ENCODE measurements around the gene SETX. TPM values are rescaled to one million over a fixed set of nuclear protein-coding genes. Genes with fewer than 3 reads are reported as not detected.

The SETX gene
- total RNA-seq, 1 donor from 2014 or later = 44.2 TPM

- no peak overlapping the region for H3K4me3 ChIP-seq (ENCODE audit: low read depth, low read length)
- H3K27me3 ChIP-seq (ENCODE audit: control insufficient read depth, insufficient read depth, low read length) = peaks cover 26% of the 10 kb centered on the region
- DNase-seq (ENCODE audit: low read depth) = no peak
- H3K36me3 ChIP-seq (ENCODE audit: control insufficient read depth, insufficient read depth, low read length) = no peaks in the 10 kb centered on the region
- TF ChIP-seq CTCF (IDR thresholded peaks at IDR 0.05; ENCODE audit: insufficient read depth, low read length, poor library complexity, severe bottlenecking) = no peak
Measured at GRCh38 chr9:132238026-132238972, 116.5 kb downstream of the SETX start.

- H3K4me3 ChIP-seq (ENCODE audit: low read depth, low read length) = no peak overlapping the region
- peaks cover 27% of the 10 kb centered on the region for H3K27me3 ChIP-seq (ENCODE audit: control insufficient read depth, insufficient read depth, low read length)
- no peak for TF ChIP-seq CTCF (IDR thresholded peaks at IDR 0.05; ENCODE audit: insufficient read depth, low read length, poor library complexity, severe bottlenecking)
- H3K36me3 ChIP-seq (ENCODE audit: control insufficient read depth, insufficient read depth, low read length) = no peaks in the 10 kb centered on the region
- DNase-seq (ENCODE audit: low read depth) = no peak
Measured at GRCh38 chr9:132237481-132237880, 117.3 kb downstream of the SETX start.

DNA sequence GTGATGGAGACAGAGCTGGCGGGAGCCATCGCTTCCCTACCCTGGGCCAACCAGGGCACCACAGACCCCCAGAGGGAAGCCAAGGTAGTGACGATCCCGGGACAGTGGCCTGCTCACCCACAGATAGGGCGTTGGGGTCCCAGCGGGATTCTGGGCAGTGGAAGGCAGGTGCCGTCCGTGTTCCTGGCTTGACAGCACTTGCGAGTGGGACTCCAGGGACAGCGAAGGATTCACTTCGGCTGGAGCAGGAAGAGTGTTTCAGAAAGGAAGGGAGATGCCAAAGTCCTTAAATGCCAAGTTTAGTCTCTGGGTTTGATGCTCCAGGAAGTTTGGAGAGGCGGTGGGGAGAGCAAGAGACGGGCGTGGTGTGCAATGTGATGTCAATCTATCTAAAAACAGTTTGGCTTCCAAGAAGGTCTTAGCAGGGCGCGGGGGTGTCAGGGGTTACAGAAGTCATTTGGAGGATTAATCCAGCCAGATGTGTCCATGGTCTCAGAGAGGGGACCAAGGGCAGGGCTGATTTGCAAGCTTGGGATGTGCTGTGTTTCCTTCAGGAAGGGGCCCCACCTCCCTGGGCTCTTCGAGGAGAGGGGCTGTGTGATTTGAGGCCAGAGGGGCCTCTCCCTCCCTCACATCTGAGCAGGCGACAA is 118.0 kb downstream of the SETX start:
- DNase-seq (ENCODE audit: low read depth) = no peak
- no peaks in the 10 kb centered on the region for H3K36me3 ChIP-seq (ENCODE audit: control insufficient read depth, insufficient read depth, low read length)
- no peak overlapping the region for H3K4me3 ChIP-seq (ENCODE audit: low read depth, low read length)
- H3K27me3 ChIP-seq (ENCODE audit: control insufficient read depth, insufficient read depth, low read length) = peaks cover 33% of the 10 kb centered on the region
- no peak for TF ChIP-seq CTCF (IDR thresholded peaks at IDR 0.05; ENCODE audit: insufficient read depth, low read length, poor library complexity, severe bottlenecking)

DNA sequence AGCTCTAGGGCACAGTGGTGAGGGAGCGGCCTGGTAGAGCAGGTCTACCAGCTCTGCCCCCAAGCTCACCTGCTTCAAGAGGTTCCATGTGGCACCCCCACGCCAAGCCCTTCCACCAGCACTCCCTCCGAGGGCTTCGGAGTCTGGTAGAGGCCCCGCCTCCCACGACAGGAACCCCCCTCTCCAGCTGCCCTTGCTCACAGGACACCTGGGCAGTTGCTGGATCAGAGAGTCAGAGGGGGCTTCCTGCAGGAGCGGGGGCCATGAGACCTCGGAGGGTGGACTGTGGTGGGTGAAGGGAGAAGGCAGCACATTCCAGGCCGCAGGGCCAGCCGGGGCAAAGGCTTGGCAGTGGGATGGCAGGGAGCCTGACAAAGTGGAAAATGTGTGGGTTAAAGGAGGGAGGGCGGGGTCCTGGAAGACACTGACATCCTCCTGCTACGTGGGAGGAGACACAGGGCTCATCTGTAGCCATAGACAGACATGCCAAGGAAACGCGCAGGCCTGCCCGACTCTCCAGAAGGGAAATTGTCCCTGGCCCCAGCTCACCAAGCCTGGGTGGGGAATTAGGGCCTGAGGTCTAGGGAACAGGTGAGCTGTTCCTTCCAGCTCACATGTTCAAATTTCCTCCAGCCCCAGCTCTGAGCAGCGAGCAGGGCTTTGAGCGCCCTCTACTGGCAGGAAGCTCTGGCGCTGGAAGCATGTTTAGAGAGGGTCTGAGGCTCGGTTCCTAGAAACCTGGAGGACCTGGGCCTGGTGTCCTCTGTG is 118.7 kb downstream of the SETX start:
- no peak for DNase-seq (ENCODE audit: low read depth)

DNA sequence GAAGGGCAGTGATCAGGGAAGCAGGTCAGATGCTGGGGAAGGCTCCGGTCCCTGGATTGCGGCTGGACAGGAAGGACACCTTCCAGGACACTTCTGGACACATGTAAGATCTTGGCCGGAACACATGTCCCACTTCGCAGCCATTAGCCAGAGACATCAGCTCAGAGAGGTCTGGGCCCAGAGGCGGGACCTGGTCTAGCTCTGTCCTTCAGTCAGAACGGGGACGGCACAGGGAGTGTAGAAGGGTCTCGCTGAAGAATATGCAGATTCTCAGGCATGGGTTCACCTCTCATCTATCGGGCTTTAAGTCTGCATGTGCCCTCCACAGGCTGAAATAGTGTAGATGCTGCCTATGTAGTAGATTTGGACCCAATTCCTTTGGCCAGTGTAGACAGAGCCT is 119.7 kb downstream of the SETX start:
- Histone ChIP-seq H3K36me3 (ENCODE audit: control insufficient read depth, insufficient read depth, low read length) (no peaks in the 10 kb centered on the region), H3K27me3 (ENCODE audit: control insufficient read depth, insufficient read depth, low read length) (peaks cover 30% of the 10 kb centered on the region), H3K4me3 (ENCODE audit: low read depth, low read length) (no peak overlapping the region)
- no peak for DNase-seq (ENCODE audit: low read depth)
- no peak for TF ChIP-seq CTCF (IDR thresholded peaks at IDR 0.05; ENCODE audit: insufficient read depth, low read length, poor library complexity, severe bottlenecking)

More for the DNA sequence above, 118.7 kb downstream of the SETX start:
- Histone ChIP-seq H3K27me3 (ENCODE audit: control insufficient read depth, insufficient read depth, low read length) (peaks cover 34% of the 10 kb centered on the region), H3K4me3 (ENCODE audit: low read depth, low read length) (no peak overlapping the region), H3K36me3 (ENCODE audit: control insufficient read depth, insufficient read depth, low read length) (no peaks in the 10 kb centered on the region)
- peak; percentile 98 for TF ChIP-seq CTCF (IDR thresholded peaks at IDR 0.05; ENCODE audit: insufficient read depth, low read length, poor library complexity, severe bottlenecking)

All from kidney epithelial cell (primary cell).